Stimulated activated naive B cell treated with anti-CD40 and anti-IgM and Interleukin-4, amounts not matched to agents 10 μg/mL and 1 μg/mL and 100 μg/mL, for 72 hours (primary cell): ENCODE measurements around the gene DPP9.
"Not testable (repeated sequence)": the region's sequence is repeated elsewhere in the genome, so short reads cannot be mapped to it uniquely, and the experiment has no call there.

Experiments used
- ATAC-seq, 2 donors: fragments of 150-1000 bp; cut with Tn5 transposase; replicated peaks; 2 replicates each; pipeline ENCODE4 v1.10.0; 2021; ENCODE audit warnings: moderate library complexity in 1 of 2
- DNase-seq: peaks from one replicate; pipeline ENCODE4 v3.0.0; 2021
- H3K27ac Mint-ChIP-seq: one replicate; pipeline ENCODE4 v1.8.0; 2022; ENCODE audit warnings: mild to moderate bottlenecking, mixed read lengths
- H3K27me3 Mint-ChIP-seq, 2 donors: one replicate each; pipeline ENCODE4 v1.8.0; 2022; ENCODE audit warnings: mixed read lengths in 2 of 2
- H3K36me3 Mint-ChIP-seq, 2 donors: one replicate each; pipeline ENCODE4 v1.8.0; 2022; ENCODE audit warnings: mixed read lengths in 2 of 2, mild to moderate bottlenecking in 1 of 2
- H3K4me1 Mint-ChIP-seq, 2 donors: one replicate each; pipeline ENCODE4 v1.8.0; 2022; ENCODE audit warnings: mixed read lengths in 2 of 2, mild to moderate bottlenecking in 1 of 2
- H3K4me3 Mint-ChIP-seq, 2 donors: one replicate each; pipeline ENCODE4 v1.8.0; 2022; ENCODE audit warnings: mild to moderate bottlenecking in 2 of 2, mixed read lengths in 2 of 2, moderate library complexity in 1 of 2
- H3K9me3 Mint-ChIP-seq, 2 donors: one replicate each; pipeline ENCODE4 v1.8.0; 2022; ENCODE audit warnings: mixed read lengths in 2 of 2, mild to moderate bottlenecking in 1 of 2

The DPP9 gene

DNA sequence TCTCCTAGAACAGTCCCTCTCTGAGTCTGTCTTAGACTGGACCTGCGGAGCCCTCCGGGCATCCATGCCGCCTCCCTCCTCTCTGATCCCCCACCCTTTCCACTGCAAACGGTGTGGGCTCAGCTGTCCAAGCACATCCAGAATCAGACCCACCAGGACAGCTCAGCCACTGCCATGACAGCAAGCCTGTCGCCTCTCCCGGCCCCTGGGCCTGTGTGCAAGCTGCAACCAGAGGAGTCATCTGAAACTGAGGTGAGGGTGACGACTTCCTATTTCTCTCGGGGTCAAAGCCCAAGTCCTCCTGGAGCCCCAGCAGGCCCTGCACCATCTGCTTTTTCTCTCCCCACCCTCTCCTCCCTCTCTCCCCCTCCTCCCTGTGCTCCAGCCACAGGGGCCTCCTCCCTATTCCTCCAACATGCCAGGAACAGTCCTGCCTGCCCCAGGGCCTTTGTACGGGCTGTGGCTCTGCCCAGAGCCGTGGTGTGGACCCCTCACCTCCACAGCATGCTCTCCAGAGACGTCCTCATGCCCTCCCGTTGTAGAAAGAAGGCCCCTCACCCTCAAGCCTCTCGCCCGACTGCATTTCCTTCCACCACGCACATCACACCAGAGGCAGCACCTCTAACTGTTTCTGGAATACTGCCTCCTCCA lies 30.0 kb downstream of the DPP9 start:
- ATAC-seq (no peak), DNase-seq (no peak)
- Mint-ChIP-seq H3K27ac (peak overlapping the region; percentile 65), H3K4me3 (peak overlapping the region in 1 of 2 donors; percentile 35), H3K27me3 (no peaks in the 10 kb centered on the region), H3K9me3 (no peaks in the 10 kb centered on the region), H3K4me1 (peaks cover 0 to 2% of the 10 kb centered on the region in 2 donors), H3K36me3 (peaks cover 44 to 65% of the 10 kb centered on the region in 2 donors)

DNA sequence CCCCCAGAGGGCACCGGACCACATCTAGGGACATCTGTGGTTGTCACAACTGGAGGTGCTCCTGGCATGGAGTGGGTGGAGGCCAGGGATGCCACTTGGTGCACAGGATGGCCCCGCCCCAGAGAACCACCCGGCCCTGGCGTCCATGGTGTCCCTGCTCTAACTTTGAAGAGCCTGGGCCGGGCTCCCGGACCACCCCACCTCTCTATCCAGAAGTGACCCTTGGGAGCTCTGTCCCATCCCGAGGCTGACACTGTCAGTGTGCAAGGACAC lies 30.6 kb downstream of the DPP9 start:
- Mint-ChIP-seq H3K27ac (peak overlapping the region; percentile 73), H3K9me3 (no peaks in the 10 kb centered on the region), H3K4me1 (peaks cover 0 to 2% of the 10 kb centered on the region in 2 donors), H3K27me3 (no peaks in the 10 kb centered on the region), H3K36me3 (peaks cover 41 to 59% of the 10 kb centered on the region in 2 donors), H3K4me3 (no peak overlapping the region)
- DNase-seq, result no peak
- no peak for ATAC-seq

GRCh38 chr19:4692251-4693077 lies 31.2 kb downstream of the DPP9 start:
- Mint-ChIP-seq H3K27me3 (no peaks in the 10 kb centered on the region), H3K36me3 (peaks cover 41 to 55% of the 10 kb centered on the region in 2 donors), H3K4me1 (peaks cover 0 to 2% of the 10 kb centered on the region in 2 donors), H3K9me3 (no peaks in the 10 kb centered on the region), H3K27ac (no peak overlapping the region), H3K4me3 (no peak overlapping the region)
- ATAC-seq, result no peak
- no peak for DNase-seq

- ATAC-seq (no peak), DNase-seq (no peak)
- H3K36me3 Mint-ChIP-seq, result peaks cover 45 to 54% of the 10 kb centered on the region in 2 donors
- H3K27me3 Mint-ChIP-seq, result no peaks in the 10 kb centered on the region
- no peak overlapping the region for H3K27ac Mint-ChIP-seq
- H3K4me3 Mint-ChIP-seq, result no peak overlapping the region
- no peaks in the 10 kb centered on the region for H3K4me1 Mint-ChIP-seq
- no peaks in the 10 kb centered on the region for H3K9me3 Mint-ChIP-seq
Measured at GRCh38 chr19:4691373-4691772, 32.3 kb downstream of the DPP9 start.

DNA sequence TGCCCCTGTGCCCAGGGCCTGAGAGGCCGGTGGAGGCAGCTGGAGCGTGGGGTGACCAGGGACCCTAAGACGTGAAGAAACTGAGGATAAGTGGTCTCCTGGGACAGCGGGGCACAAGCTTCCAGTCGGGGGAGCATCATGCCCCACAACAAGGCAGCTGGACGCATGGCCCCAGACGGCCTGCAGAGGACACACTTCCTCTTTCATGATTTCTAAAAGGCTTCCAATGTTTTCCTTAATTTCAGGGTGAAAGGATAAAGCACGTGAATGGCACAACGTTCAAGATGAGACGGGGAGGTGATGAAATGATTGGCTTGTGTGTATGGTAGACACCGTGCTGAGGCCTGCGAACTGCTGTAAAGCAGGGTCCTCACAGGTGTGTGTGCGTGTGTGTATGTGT lies 33.3 kb downstream of the DPP9 start:
- Mint-ChIP-seq H3K27ac (no peak overlapping the region), H3K4me1 (no peaks in the 10 kb centered on the region), H3K4me3 (no peak overlapping the region), H3K36me3 (peaks cover 42 to 52% of the 10 kb centered on the region in 2 donors), H3K27me3 (no peaks in the 10 kb centered on the region), H3K9me3 (no peaks in the 10 kb centered on the region)
- no peak for ATAC-seq
- no peak for DNase-seq

GRCh38 chr19:4689403-4689802 lies 34.2 kb downstream of the DPP9 start:
- Mint-ChIP-seq H3K27me3 (no peaks in the 10 kb centered on the region), H3K36me3 (peaks cover 45 to 49% of the 10 kb centered on the region in 2 donors), H3K4me3 (no peak overlapping the region), H3K27ac (no peak overlapping the region), H3K4me1 (no peaks in the 10 kb centered on the region), H3K9me3 (no peaks in the 10 kb centered on the region)
- no peak for DNase-seq
- no peak for ATAC-seq

GRCh38 chr19:4688587-4688986 lies 35.1 kb downstream of the DPP9 start:
- Mint-ChIP-seq H3K4me1 (no peaks in the 10 kb centered on the region), H3K4me3 (no peak overlapping the region), H3K36me3 (peaks cover 42 to 50% of the 10 kb centered on the region in 2 donors), H3K9me3 (no peaks in the 10 kb centered on the region), H3K27me3 (no peaks in the 10 kb centered on the region), H3K27ac (no peak overlapping the region)
- DNase-seq, result no peak
- ATAC-seq, result no peak

GRCh38 chr19:4687396-4687795 lies 36.2 kb downstream of the DPP9 start:
- DNase-seq, result no peak
- Mint-ChIP-seq H3K9me3 (no peaks in the 10 kb centered on the region), H3K36me3 (peaks cover 36 to 48% of the 10 kb centered on the region in 2 donors)

GRCh38 chr19:4686700-4687099 lies 36.9 kb downstream of the DPP9 start:
- Mint-ChIP-seq H3K36me3 (peaks cover 35 to 42% of the 10 kb centered on the region in 2 donors), H3K4me3 (no peak overlapping the region), H3K9me3 (no peaks in the 10 kb centered on the region), H3K27ac (no peak overlapping the region), H3K27me3 (no peaks in the 10 kb centered on the region), H3K4me1 (no peaks in the 10 kb centered on the region)
- DNase-seq (no peak), ATAC-seq (no peak)

More at GRCh38 chr19:4687396-4687795, 36.2 kb downstream of the DPP9 start:
- Mint-ChIP-seq H3K4me1 (no peaks in the 10 kb centered on the region), H3K27me3 (no peaks in the 10 kb centered on the region), H3K27ac (no peak overlapping the region), H3K4me3 (no peak overlapping the region)
- no peak for ATAC-seq

DNA sequence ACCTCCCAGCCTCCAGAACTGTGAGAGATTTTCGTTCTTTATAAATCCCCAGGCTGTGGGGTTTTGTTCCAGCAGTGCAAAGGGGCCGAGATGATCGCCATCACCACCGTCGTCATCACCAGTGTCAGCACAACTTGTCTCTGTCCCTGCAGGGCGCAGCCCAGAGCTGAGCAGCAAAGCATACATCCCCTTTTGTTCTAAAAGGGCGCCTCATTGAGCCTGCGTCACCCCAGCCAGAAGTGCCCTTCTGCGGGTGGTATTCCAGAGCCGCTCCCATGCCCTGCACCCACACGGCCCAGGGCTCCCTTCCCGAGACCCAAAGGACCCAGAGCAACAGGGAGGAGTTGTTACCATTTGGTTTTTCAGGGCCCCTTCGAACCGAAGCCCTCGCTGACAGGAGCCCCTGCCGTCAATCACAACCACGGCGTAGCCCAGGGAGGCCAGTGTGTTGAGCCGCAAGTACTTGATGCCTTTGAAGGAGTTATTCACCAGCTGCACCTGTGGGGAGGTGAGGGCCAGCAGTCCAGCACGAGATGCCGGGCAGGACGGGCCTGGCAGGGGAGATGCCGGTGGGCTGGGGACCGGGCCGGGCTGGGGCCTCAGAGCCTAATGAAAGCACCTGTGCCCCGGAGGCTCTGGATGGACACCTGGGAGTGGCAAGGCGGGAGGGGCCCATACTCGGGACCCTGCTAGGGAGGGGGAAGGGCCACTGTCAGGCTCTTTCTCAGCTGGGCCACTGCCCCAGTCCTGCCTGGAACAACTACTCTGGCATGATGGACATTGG lies 39.1 kb downstream of the DPP9 start:
- Mint-ChIP-seq H3K27ac (no peak overlapping the region), H3K9me3 (no peaks in the 10 kb centered on the region), H3K27me3 (no peaks in the 10 kb centered on the region), H3K4me1 (no peaks in the 10 kb centered on the region), H3K4me3 (no peak overlapping the region), H3K36me3 (peaks cover 31 to 40% of the 10 kb centered on the region in 2 donors)
- no peak for DNase-seq
- no peak for ATAC-seq

GRCh38 chr19:4682417-4683200 lies 41.0 kb downstream of the DPP9 start:
- DNase-seq (no peak), ATAC-seq (no peak)
- H3K36me3 Mint-ChIP-seq, result peaks cover 39 to 57% of the 10 kb centered on the region in 2 donors
- H3K27ac Mint-ChIP-seq, result peak overlapping the region; percentile 31
- no peaks in the 10 kb centered on the region for H3K27me3 Mint-ChIP-seq
- no peak overlapping the region for H3K4me3 Mint-ChIP-seq
- H3K4me1 Mint-ChIP-seq, result no peaks in the 10 kb centered on the region
- H3K9me3 Mint-ChIP-seq, result no peaks in the 10 kb centered on the region

- DNase-seq, H3K4me1 Mint-ChIP-seq, H3K27ac Mint-ChIP-seq, H3K4me3 Mint-ChIP-seq, ATAC-seq, H3K27me3 Mint-ChIP-seq, H3K9me3 Mint-ChIP-seq: not testable (repeated sequence)
- peaks cover 38 to 51% of the 10 kb centered on the region in 2 donors for H3K36me3 Mint-ChIP-seq
Measured at GRCh38 chr19:4680021-4680420, 43.6 kb downstream of the DPP9 start.

GRCh38 chr19:4678881-4679790 lies 44.5 kb downstream of the DPP9 start:
- H3K9me3 Mint-ChIP-seq, result no peaks in the 10 kb centered on the region
- no peaks in the 10 kb centered on the region for H3K4me1 Mint-ChIP-seq
- no peak overlapping the region for H3K4me3 Mint-ChIP-seq
- no peak for DNase-seq
- peaks cover 35 to 46% of the 10 kb centered on the region in 2 donors for H3K36me3 Mint-ChIP-seq
- peak; percentile 36 to 57 for ATAC-seq
- H3K27me3 Mint-ChIP-seq, result no peaks in the 10 kb centered on the region
- no peak overlapping the region for H3K27ac Mint-ChIP-seq
